ENCODE data around the gene SLC25A26.

The SLC25A26 gene

GRCh38 chr3:66399529-66400232 is 178.9 kb downstream of the SLC25A26 start:
- DNase-seq, result no peak

DNA sequence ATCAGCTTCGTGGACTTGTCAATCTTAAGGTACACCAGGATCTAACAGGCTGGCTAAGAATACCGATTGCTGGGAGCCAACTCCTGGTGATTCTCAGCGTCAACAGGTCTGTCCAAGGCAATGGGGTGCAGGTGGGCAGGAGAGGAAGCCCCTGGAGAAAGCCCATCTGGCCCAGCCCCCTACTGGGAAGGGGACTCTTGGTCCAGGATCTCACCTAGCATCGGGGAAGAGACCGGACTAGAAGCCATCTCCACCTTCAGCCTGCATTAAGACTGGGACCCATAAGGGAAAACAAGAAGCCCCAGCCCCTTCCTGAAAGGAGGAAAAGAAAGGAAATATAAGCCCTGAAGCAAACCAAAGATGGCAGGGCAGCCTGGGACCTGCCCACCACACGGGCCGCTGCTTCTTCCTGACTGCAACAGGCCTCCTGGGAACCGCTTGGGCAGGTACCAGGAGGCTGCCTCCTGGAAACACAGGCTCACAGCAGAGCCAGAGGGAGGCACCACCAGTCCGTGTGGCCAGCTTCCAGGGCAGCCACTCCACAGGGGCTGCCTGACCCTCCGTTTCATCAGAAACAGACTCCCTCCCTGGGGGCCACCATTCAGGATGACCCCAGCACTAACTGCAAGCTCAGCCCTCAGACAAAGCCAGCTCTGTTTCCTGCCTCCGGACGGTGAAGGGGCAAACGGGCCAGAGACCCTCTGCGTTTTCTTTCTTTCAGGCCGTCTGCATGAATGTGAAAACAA is 179.8 kb downstream of the SLC25A26 start:
- DNase-seq, result no peak

DNA sequence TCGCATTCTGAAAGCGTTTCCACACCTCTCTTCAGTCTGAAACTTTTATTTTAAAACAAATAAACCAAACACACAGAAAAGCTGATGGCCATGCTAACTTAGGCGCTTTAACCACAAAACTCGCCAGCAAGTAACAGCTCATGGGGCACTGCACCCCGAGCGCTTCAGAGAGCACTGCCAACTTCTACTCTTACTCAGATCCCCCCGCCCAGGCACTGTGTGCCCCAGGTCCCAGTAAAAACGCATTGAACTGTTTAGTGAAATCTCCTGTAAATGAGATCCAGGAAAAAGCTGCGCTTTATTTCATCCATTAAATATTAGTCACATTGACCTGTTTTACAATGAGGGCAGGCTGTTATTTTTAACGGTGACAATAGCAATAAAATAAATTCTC is 180.4 kb downstream of the SLC25A26 start:
- no peak for DNase-seq

DNA sequence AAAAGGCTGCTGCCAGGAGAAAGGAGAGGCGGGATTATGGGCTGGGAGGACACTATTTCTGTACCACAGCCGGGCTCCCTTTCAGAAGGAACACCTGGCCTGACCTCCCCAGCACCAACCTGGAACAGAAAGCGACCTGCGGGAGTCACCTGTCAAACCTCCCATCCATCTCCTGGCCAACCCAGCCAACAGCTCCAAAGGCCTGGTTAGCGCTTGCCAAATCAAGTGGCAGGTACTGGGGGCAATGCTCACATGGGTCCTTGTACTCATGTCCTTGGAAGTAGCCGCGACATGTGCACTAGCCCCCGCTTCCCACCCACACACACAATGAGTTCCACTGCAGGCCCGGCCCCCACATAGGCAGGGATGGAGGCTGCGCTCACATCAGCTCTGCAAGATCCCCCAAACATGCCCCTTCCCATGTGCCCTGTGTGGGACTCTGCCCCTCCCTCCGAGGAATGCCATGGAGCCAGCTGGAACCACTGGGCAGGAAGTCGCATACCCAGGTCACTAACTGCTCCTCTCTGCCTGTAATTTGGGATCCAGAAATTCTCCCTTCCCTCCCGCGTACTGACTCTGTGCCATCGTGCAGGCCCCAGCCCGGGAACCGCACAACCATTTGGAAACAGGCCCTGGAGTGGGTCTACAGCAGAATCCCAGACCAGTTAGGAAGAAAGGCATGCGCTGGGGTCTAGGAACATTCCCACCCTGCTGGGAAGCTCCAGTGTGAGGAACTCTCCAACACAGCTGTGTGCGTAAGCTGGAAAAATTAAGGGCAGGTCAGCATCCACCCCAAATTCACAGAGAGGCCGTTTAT is 181.1 kb downstream of the SLC25A26 start:
- no peak for DNase-seq

DNA sequence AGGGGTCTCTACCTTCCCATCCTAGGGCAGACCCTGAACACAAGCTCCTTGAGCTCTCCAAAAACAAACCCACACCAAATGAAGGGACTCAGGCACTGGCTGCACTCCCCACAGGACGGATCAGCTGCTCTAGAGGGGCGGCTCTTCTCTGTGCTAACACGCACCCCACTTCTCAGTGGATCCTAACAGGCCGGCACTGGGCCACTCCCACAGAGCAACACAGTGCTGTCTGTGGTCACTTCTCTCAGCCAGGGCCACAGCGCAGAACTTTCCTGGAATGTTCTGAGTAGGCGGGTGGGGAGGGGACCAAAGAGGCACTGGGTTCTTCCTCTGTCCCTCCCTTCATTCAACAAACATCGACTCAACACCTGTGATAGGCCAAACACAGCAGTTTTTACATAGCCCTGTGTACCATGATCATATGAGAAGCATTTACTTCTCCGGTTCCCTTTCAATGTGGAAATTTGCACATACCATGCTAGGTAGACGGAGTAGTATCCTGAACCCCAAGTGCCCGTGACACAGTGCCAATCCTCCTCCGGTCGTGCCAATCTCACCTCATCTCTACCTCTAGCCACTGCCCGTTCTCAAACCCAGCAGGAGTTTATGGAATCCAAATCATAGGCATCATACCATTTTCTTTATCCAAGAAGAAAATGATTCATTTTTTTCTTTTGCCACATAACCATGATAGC is 181.9 kb downstream of the SLC25A26 start:
- DNase-seq, result no peak

DNA sequence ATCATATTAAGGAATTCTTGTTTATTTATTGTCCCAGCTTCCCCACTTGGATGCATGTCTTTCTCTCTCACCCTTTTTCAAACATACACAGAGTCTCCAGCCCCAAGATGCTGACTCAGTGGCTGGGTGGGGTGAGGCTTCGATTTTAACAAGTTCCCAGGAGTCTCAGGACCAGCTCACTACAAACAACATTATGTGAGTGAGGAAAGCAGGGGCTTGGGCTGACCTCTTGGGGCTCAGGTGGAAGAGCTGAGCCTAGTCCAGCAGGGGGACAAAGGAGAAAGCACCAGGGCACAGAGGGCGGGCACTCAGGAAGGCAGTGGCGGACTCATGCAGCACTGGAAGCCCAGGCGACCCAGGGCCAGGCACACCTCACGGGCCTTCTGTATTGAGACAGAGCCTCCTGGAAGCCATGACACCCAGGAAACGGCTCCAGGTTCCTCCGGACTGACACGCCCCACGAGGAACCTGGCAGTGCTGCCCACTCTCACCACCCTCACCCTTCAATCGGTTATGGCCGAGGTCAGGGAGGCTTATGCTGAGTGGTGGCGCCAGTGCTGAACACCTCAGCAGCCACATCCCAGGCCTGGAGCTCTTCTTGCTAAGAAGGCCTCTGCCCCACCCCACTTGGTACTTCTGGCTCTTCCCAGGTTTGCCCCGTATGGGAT is 182.7 kb downstream of the SLC25A26 start:
- no peak for DNase-seq

GRCh38 chr3:66404197-66404596 is 183.4 kb downstream of the SLC25A26 start:
- no peak for DNase-seq

- no peak for DNase-seq
Measured at GRCh38 chr3:66404903-66405700, 184.3 kb downstream of the SLC25A26 start.

DNA sequence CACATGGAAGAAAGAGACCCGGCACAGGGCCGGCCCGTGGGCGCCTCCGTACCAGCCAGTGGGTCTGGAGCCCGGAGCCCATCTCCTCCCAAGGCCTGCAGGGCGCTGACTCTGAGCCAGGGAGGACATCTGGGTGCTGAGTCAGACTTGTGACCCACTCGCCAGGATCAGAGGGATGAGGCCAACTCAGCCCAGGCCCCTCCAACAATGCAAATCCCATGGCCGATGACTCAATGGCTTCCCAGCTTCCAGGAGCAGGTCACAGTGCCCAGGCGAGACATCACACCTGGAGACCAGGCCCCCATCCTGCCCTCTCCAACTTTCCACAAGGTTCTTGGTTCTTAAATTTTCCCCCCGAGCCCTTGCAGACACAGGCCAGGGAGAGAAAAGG is 184.9 kb downstream of the SLC25A26 start:
- no peak for DNase-seq

DNA sequence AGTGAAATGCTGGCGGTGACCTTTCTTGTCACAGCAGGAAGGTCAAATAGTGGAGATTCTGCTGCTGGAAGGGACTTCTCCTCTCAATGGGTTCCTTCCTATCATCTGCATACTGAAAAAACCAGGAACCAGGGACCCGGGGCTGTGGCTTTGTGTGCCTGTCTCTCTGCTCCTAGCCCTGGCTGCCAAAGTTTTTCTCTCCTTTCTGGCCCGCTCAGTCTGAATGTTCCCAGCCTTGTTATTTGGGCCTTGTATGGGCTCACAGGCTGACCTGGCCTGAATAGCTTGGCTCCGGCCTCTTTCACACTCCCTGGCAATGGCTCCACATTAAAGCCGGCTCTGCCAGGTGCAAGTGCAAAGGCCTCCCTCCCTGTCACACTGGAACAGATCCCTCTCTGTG is 185.4 kb downstream of the SLC25A26 start:
- no peak for DNase-seq

DNA sequence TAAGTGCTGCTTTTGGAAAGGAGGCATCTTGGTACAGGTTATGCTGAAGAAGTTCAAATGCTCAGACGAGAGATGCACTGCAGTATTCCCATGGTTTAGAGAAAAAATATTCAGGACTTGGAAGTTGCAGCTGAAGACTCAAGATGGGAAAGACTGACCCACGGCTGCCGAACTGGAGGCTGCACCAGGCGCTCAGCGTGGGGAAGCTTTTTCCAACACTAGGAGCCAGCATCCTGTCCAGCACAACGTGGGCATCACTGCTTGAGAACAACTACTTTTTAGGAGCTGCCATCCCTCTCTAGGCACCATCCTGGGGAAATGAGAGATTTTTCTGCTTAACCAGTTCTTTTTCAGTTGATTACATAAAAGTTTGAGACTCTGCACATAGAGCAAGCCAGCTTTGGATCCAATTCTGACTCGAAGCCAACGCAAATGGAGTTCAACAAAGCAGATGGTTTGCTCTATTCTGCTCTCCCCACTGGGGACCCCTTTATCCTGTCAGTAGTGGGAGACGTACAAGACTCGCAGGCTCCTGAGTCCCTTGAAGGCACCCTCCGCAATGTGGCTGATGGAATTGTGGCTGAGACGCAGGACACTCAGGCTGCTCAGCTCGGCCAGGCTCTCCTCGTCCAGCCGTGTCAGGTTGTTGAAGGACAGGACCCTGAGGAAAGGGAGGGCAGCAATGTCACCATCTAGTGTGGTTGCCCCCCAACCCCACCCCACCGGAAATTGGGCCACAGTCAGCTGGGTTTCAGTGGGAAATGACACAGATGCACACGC is 186.2 kb downstream of the SLC25A26 start:
- DNase-seq, result no peak

- DNase-seq, result peak; percentile 15
Measured at GRCh38 chr3:66407611-66408218, 186.9 kb downstream of the SLC25A26 start.

DNA sequence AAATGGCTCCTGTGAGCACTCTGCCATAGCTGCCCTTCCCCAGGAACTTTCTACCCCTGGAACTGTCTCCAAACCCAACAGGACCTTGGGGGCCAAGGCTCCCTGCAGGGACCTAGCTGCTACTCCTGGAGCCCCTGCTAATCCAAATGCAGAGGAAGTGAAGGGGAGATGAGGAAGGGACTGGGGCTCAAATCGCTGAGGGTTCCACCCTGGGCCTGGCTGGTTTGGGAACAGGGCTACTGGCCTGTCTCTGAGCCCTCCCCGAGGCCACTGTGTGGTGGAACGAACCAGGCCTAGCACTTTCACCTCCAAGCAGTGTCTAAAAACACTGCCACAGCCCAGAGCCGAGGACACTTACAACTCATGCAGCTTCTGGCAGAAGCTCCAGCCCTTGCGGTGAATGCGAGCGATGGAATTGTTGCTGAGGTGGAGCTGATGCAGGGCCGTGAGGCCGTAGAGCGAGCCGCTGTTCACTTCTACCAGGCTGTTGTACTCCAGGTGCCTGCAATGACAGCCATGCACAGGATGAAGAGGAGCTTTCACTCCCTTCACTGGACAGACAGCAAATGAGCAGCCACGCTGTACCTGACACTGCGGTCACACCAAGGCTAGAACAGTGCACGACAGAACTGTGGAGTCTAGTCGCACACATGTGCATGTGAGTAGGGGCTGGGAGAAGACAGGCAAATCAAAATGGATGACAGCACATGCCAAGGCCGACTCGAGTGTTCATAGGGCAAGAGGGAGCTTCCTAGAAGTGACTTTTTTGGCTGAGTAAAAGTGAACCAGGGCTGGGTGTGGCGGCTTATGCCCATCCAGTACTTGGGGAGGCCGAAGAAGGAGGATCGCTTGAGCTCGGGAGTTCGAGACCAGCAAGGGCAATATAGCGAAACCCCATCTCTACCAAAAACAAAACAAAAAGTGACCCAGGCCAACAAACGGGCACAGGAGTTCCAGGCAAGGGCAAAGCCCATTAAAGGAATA is 189.3 kb downstream of the SLC25A26 start:
- DNase-seq, result no peak

GRCh38 chr3:66410976-66411375 is 190.2 kb downstream of the SLC25A26 start:
- DNase-seq, result no peak

DNA sequence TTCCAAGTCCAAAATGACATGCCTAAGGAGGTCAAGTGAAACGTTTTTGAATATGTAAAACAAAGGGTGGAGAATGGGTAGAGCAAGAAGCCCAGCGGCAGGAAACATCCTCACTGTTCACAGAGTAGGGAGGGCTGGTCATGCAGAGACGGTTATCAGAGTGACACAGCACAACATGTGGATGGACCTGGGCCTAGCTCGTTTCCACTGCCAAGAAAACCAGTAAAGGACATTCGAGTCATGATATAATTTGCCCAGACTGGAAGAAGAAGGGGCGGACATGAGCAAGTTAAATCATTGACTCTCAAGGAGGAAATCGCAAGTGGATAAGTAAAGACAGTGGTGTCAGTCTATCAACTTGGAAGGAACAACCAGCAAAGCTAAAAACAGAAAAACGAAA is 190.7 kb downstream of the SLC25A26 start:
- DNase-seq, result no peak

DNA sequence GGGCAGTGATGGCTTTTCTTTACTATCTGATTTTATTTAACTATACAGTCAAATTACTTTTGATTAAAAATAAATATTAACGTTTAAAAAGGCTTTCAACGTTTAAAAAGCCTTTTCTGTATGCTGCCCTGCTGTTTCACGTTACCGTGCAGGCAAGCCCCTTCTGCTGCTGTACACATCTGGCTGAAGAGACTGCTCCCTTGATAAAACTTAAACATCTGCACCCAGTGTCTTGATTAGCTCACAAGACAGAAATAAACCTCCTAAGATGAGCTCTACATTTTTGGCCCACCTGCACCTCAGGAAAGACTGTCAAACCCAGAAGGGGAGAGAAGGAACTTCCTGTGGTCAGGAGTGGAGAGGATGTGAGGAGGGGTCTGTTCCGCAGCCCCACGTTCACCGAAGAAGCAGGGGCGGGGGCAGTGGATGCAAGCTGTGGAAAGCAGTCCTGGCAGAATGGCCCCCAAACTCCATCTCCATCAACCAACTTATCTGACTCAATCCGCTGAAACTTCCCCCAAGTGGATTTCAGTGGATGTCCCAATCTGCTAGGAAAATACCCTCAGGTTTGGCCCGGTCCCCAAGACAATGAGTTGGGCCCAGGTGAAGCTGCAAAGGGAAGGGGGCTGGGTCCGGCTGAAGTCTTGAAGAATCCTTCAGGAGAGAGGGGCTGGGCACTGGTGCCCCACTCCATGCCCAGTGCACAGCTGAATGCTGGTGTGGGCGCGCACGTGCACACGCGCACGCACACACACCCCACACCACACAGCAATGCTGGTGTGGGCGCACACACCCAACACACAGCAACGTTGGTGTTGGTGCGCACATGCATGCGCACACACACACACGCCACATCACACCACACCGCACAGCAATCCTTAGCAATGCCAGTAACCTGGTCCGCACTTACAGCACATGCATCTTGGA is 191.4 kb downstream of the SLC25A26 start:
- DNase-seq, result no peak

GRCh38 chr3:66413151-66413751 is 192.4 kb downstream of the SLC25A26 start:
- no peak for DNase-seq

DNA sequence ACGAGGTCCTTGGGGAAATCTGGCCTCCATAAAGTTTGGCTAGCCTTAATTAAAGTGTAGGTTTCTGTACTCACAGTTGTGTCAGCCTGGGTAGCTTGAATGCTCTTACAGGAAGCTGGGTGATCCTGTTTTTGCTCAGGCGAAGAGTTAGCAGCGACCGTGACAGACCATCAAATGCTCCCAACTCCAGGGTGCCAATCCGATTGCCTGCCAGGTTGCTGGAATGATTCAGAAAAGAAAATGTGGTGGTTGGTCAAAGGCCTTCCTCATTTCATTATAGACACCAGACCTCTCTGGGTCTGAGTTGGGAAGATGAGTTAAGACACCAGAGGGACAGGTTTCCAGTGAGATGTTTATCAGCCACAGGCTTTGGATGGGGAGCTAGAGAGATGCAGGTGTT is 194.0 kb downstream of the SLC25A26 start:
- no peak for DNase-seq
